ENCODE data around the gene TPMT.

DNA sequence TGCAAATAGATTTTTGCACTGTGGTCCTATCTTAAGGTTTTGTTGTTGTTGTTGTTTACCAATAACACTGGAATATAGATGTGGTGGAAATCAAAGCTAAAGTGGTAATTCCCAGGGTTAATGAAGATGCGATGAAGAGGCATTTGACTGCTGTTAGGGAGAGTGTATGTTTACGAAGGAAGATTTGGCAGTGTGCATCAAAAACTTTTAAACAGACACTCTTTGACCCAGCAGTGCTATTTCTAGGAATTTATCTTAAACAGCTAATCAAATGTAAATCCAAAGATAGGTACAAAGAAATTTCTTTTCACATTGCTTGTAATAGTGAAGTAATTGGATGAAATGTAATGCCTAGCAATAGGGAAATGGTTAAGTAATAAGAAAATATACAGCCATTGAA is 34.3 kb upstream of the TPMT start:
- TF ChIP-seq, protein P1, sequence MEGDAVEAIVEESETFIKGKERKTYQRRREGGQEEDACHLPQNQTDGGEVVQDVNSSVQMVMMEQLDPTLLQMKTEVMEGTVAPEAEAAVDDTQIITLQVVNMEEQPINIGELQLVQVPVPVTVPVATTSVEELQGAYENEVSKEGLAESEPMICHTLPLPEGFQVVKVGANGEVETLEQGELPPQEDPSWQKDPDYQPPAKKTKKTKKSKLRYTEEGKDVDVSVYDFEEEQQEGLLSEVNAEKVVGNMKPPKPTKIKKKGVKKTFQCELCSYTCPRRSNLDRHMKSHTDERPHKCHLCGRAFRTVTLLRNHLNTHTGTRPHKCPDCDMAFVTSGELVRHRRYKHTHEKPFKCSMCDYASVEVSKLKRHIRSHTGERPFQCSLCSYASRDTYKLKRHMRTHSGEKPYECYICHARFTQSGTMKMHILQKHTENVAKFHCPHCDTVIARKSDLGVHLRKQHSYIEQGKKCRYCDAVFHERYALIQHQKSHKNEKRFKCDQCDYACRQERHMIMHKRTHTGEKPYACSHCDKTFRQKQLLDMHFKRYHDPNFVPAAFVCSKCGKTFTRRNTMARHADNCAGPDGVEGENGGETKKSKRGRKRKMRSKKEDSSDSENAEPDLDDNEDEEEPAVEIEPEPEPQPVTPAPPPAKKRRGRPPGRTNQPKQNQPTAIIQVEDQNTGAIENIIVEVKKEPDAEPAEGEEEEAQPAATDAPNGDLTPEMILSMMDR (conservative IDR thresholded peaks at IDR 0.05; ENCODE audit: low read depth, low read length): no peak
- TF ChIP-seq EZH2 (IDR thresholded peaks at IDR 0.05; ENCODE audit: borderline replicate concordance, low read depth, low read length, poor library complexity, severe bottlenecking): no peak
